H1 (cell line): ENCODE results near the gene NDNF.

ENCODE experiments used
- CHD2 ChIP-seq: IDR thresholded peaks from 2 replicates; pipeline ENCODE4 v1.6.1; 2012; ENCODE audit warnings: low read length, improper control_type of control experiment
- EZH2 ChIP-seq: fragments of 200-600 bp; sonication (generic); IDR thresholded peaks from 2 replicates; pipeline ENCODE4 v1.7.1; 2012; ENCODE audit warnings: low read depth, mild to moderate bottlenecking, moderate library complexity, low read length, inconsistent platforms; ENCODE audit not compliant: severe bottlenecking
- SP1 ChIP-seq: IDR thresholded peaks from 2 replicates; pipeline ENCODE4 v1.6.1; 2011; ENCODE audit warnings: low read depth, low read length
- SUZ12 ChIP-seq: fragments of 200-600 bp; sonication (generic); IDR thresholded peaks from 2 replicates; pipeline ENCODE4 v1.6.1; 2012; ENCODE audit warnings: mild to moderate bottlenecking, inconsistent platforms, low read length, moderate library complexity, mixed read lengths
- TCF12 ChIP-seq: IDR thresholded peaks from 2 replicates; pipeline ENCODE4 v1.6.1; 2011; ENCODE audit warnings: low read depth, mild to moderate bottlenecking, low read length
- YY1 ChIP-seq: IDR thresholded peaks from 2 replicates; pipeline ENCODE4 v1.6.1; 2011; ENCODE audit warnings: low read depth, mild to moderate bottlenecking, low read length
- TF ChIP-seq, protein P1 (sequence below), 3 experiments: IDR thresholded peaks; 1 replicate in 2 of 3; 2 replicates in 1 of 3; pipeline versions ENCODE4 v1.5.1 to v1.6.1; 2011; ENCODE audit warnings: low read length in 3 of 3, mild to moderate bottlenecking in 3 of 3, inconsistent platforms in 2 of 3, low read depth in 1 of 3, moderate library complexity in 1 of 3; ENCODE audit not compliant: insufficient read depth in 1 of 3; ENCODE audit errors: control extremely low read depth in 1 of 3

GRCh38 chr4:121076416-121076815, 4.1 kb upstream of the NDNF start:
- TF ChIP-seq CHD2 (no peak), YY1 (no peak), TCF12 (no peak), SUZ12 (no peak), EZH2 (no peak), SP1 (no peak)
- TF ChIP-seq, protein P1, sequence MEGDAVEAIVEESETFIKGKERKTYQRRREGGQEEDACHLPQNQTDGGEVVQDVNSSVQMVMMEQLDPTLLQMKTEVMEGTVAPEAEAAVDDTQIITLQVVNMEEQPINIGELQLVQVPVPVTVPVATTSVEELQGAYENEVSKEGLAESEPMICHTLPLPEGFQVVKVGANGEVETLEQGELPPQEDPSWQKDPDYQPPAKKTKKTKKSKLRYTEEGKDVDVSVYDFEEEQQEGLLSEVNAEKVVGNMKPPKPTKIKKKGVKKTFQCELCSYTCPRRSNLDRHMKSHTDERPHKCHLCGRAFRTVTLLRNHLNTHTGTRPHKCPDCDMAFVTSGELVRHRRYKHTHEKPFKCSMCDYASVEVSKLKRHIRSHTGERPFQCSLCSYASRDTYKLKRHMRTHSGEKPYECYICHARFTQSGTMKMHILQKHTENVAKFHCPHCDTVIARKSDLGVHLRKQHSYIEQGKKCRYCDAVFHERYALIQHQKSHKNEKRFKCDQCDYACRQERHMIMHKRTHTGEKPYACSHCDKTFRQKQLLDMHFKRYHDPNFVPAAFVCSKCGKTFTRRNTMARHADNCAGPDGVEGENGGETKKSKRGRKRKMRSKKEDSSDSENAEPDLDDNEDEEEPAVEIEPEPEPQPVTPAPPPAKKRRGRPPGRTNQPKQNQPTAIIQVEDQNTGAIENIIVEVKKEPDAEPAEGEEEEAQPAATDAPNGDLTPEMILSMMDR (IDR thresholded peaks at IDR 0.05; ENCODE audit: control extremely low read depth in 1 of 3, insufficient read depth in 1 of 3, low read depth in 1 of 3, low read length in 3 of 3) = no peak
